Measurements from ENCODE around the gene RERE.

The RERE gene

DNA sequence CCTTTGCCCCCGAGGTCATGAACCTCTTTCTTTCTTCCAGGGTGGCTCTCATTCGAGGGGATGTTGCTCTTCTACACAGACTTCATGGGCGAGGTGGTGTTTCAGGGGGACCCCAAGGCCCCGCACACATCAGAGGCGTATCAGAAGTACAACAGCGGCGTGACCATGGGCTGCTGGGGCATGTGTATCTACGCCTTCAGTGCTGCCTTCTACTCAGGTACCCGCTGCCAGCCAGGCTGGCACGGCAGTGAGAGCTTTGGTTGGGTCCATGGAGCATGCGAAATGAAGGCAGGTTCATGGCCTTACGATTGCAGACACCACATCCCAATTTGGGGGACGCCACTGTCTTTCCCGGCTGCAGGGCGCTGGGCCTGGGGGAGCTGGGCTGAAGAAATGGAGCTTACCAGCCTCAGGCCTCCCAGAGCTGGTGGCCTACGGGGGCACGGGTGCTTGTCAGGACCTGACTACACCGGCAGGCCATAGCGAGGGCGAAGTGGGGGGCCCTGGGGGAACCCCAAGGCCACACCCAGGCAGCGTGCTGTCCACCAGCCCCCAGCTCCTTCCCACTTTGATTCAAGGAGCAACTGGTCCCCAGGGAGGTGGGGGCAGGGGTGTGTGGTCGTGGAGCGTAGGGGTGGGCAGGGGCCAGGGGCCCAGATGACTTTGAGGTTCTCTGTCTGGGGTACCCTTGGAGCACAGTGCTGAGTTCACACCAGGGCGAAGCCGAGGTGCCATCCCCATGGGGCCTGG, 479.5 kb downstream of the RERE start:
- DNase-seq = no peak

DNA sequence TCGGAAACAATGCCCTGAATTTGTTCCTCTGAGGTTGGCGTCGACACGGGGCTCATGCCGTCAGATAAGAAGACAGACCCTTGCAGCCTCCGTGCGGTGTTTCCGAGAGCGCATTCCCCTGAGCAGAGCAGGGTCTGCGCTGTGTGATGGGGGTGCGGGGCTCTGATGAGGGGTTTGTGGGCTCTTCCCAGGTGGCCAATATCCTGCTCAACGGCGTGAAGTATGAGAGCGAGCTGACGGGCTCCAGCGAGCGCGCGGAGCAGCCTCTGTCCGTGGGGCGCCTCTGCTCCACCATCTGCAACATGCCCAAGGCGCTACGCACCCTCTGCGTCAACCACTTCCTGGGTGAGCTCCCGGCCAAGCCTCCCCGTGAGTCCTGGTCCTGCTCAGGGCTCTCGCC, 482.2 kb downstream of the RERE start:
- DNase-seq = no peak

- no peak for DNase-seq
These were observed 483.2 kb downstream of the RERE start for GRCh38 chr1:8334106-8334851.

GRCh38 chr1:8333246-8333987, 484.0 kb downstream of the RERE start:
- DNase-seq = no peak

GRCh38 chr1:8332806-8333205, 484.6 kb downstream of the RERE start:
- DNase-seq = no peak

GRCh38 chr1:8330271-8331125, 486.9 kb downstream of the RERE start:
- no peak for DNase-seq

DNA sequence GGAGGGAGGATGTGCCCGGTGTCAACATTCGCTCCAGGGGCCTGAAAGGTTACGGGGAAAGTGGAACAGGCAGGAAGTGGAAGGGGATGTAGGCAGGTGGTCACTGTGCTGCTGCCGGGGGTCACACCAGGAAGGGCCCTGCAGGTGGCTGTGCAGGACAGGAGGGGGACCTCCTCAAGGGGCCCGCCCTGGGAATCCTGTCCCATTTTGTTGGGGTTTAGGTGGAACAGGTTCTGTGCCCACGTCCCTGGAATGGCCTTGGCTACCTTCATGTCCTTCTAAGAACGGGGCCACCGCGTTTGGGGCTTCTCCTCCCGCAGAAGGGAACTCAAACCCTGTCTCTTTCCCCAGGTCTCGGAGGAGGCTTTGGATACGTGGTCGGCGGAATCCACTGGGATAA, 487.6 kb downstream of the RERE start:
- DNase-seq = no peak

GRCh38 chr1:8329439-8329838, 488.0 kb downstream of the RERE start:
- no peak for DNase-seq

DNA sequence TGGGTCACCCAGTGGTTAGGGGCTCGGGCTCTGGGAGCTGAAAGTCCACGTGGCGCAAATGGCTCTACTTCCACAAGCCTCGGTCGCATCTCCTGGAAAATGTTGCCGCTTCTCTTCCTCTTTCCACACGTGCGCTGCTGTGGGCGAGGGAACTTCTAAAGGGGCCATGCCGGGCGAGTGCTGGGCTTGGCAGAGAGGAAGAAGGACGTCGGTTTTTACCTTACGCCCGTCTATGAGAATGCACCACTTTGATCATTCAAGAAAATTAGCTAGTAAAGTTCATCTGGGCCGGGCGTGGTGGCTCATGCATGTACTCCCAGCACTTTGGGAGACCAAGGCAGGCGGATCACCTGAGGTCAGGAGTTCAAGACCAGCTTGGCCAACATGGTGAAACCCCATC, 489.2 kb downstream of the RERE start:
- no peak for DNase-seq

- no peak for DNase-seq
These were observed 491.2 kb downstream of the RERE start for GRCh38 chr1:8326265-8326664.

DNA sequence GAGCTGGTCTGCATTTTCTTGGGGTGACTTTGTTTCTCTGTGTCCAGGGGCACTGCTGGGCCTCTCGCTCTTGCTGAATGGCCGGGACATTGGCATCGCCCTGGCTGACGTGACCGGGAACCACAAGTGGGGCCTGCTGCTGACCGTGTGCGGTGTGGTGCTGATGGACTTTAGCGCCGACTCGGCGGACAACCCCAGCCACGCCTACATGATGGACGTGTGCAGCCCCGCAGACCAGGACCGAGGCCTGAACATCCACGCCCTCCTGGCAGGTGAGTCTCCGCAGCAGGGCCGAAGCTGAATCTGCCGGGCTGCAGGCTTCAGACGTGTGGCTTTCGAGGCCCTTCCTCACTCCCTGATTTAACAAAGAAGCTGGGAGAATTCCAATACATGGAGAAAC, 491.7 kb downstream of the RERE start:
- DNase-seq = no peak

DNA sequence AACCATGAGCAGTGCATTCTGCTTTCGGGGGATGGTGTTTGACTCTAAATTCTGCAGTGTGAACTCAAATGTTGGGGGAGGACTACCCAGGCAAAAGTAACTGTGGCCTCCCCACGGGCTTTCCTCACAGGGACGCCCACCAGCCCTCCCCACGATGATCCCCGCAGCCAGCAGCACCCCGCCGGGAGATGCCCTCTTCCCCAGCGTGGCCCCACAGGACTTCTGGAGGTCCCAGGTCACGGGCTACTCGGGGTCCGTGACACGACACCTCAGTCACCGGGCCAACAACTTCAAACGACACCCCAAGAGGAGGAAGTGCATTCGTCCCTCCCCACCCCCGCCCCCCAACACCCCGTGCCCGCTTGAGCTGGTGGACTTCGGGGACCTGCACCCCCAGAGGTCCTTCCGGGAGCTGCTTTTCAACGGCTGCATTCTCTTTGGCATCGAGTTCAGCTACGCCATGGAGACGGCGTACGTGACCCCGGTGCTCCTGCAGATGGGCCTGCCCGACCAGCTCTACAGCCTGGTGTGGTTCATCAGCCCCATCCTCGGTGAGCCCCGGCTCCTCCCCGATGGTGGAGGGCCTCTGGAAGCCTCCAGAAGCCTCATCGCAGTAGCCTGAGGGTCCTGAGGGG, 493.1 kb downstream of the RERE start:
- DNase-seq = no peak

GRCh38 chr1:8323706-8324105, 493.7 kb downstream of the RERE start:
- DNase-seq = no peak

GRCh38 chr1:8321612-8322011, 495.8 kb downstream of the RERE start:
- no peak for DNase-seq

DNA sequence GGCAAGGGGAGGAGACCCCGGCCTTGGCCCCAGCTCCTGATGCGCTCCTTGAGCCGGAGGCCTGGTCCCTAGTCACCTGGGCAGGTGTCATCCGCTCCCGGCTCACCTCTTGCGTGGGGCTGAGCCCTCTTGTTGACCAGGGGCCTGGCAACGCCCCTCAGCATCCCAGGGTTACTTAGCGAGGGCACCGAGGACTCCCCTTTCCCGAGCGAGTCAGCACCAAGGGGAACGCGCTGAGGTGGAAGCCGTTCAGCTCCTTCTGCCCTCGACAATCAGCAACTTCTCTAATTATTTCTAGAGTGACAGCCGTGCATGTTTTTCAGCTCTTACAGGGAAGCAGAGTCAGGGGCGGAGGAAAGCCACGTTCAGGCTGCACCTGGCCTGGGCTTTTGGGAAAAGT, 499.0 kb downstream of the RERE start:
- DNase-seq = peak; percentile 43

DNA sequence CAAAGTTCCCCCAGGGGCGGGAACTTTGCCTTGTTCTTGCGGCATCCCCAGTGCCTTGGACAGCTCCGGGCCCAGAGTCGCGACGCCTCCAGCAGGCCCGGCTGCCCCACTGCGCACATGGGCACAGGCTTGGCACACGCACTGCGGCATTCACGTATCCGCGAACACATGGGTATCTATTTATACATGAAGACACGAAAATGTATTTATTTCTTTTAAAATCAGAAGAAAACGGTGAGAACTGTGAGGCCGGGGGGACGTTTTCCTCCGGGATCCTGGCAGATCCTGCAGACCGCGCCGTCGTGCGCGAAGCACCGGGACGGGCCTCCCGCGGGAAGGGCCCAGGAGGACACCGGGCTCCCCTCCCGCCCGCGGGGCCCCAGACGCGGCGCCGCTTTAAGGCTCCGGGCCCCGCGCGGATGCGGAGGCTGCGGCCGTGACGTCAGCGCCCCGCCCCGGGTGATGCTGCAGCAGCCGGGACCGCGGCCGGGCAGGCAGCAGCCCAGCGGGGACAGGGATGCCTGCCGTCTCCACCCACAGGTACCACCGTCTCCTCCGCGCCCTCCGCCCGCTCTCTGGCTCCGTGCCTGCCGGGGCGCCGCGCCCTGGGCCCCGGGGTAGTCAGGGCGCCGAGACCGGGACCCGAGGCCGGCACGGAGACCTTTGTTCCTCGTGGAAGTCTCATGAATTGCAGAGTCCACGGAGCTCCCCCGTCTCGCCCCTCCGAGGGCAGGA, 499.6 kb downstream of the RERE start, which contains the start of gene SLC45A1:
TSS of gene SLC45A1 (plus strand) at position 468 of the 735 bp plus-strand sequence. CDS start 6,216 bp downstream, outside the sequence.
- DNase-seq = peak; percentile 40

DNA sequence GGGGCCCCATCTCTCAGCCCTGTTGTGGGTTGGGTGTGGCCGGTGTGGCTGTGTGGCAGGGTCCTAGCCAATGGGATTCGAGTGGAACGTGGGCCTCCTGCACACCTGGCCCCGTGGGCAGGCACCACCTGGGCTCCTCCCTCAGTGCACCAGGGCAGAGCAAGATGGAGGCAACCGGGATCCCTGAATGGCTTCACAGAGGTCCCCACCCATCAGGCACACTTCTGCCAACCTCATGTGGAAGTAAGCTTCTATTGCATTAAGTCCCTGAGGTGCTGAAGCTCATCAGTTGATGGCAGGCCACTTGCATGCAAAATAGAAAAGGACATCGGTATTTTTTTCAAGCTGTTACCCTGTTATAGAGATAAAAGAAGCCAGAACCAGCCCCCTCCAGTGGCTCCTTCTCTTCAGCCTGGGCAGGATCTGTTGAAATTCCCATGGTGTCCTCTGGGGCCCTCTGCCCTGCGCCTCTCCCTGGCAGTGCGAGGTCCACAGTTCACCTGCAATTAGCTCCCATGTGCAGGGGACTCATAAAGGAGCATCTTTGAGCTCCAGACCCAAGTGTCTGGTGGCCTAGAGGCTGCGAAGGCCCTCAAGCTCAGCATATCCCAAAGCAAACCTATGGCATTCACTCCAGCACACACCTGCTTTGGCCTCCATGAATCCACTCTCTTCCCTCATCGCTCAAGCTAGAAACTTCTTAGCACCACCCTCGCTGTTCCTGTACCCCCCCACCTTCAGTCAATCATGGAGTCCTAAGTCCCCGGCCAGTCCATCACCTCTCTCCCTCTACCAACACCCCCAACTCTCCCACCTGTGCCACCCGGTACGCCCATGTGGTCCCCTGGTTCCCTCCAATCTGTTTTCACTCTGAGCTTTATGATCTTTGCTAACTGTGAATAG, 501.6 kb downstream of the RERE start:
- no peak for DNase-seq

DNA sequence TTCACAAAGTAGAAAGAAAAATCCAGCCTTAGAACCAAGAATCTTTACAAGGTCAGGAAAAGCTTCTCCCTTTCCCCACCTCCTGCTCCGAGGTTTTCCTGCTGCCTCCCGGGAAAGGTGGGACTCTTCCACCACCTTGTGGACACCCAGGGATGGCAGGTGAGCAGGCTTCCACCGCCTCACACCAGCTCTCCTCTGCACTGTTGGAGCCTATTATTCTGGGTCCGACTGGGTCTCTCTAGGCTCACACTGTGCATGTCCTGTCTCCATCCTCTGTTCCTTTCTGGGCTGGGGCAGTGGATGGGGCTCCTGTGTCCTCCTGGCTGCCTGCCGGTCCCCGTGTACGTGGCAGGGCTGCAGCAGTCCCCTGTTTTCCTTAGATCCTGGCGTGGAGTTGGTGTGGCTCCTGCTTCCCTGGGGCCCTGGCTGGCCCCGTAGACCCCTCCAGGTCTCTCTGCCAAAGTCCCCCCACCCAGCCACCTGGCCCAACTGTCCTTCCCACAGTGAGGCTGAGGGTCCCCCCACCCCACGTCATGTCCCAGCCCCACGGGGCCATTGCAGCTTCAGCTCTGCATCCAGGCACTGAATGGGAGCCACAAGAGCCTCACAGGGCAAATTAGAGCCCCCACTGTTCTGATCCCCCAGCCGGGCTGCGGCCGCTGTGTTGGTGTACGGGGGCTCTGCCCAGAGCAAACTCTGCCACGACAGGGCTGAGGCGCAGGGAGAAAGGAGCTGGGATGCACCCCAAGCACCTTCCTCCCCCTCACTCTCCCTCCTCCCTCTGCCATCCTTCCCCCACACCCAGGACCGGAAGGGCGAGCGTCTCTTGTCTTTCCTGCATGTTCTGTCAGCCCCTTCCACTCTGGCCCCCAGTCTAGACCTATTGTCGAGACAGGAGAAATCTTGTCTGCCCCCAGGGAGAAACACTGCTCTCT, 502.8 kb downstream of the RERE start:
- DNase-seq = peak; percentile 82

DNA sequence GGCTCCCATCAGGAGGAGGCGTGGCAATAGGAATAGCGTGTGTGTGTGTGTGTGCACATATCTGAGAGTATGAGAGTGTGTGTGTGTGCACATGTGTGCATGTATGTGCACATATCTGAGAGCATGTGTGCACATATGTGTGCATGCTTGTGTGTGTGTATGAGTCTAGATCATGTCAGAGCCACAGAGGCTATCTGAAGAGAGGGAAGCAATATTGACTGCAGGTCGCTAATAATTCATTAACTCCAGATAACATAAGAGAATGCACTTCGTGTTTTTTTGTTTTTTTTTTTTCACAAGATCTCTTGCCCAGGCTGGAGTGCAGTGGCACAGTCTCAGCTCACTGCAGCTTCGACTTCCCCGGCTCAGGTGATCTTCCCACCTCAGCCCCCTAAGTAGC, 504.2 kb downstream of the RERE start:
- no peak for DNase-seq

Measured in DMS79 treated with DMSO at 0.1 percent for 48 hours (cell line).